ENCODE results near the gene CHMP2B. TPM values are rescaled to one million over a fixed set of nuclear protein-coding genes. Genes with fewer than 3 reads are reported as not detected.

The CHMP2B gene
- total RNA-seq = 30.6 and 44.4 TPM in 2 replicates

GRCh38 chr3:87227104-87227834, at the start of gene CHMP2B:
TSS of gene CHMP2B (plus strand) at chr3:87227309. CDS start at chr3:87227523, 214 bp downstream.

GRCh38 chr3:87276484-87276883, 49.4 kb downstream of the CHMP2B start, which contains the start of gene POU1F1:
TSS of gene POU1F1 (minus strand) at chr3:87276584. CDS start at chr3:87276462, 122 bp downstream.

Small RNA genes lying within 50 kb of the gene (small RNA-seq; reads per million reads assigned to genes)
- not detected for gene MIR4795

Other genes with a start within 250 kb of the CHMP2B start
- 200 and 536 TPM in 2 replicates for gene VGLL3, start 236.2 kb upstream of the CHMP2B start, total RNA-seq
- gene POU1F1, start 49.3 kb downstream of the CHMP2B start, total RNA-seq = not detected in 2 replicates